Neural progenitor cell (in vitro differentiated cells): Measurements from ENCODE around the gene S100B.

Experiments used
- CTCF ChIP-seq: fragments of 200-600 bp; sonication (generic); IDR thresholded peaks from 2 replicates; pipeline ENCODE4 v1.5.1; 2017; ENCODE audit warnings: antibody characterized with exemption, mild to moderate bottlenecking
- EZH2 ChIP-seq: fragments of 200-600 bp; sonication (generic); IDR thresholded peaks from 2 replicates; pipeline ENCODE4 v1.6.1; 2017; ENCODE audit warnings: antibody characterized with exemption, mild to moderate bottlenecking, moderate library complexity
- EZH2phosphoT487 ChIP-seq: fragments of 200-600 bp; sonication (generic); IDR thresholded peaks from 2 replicates; pipeline ENCODE4 v1.6.1; 2017; ENCODE audit warnings: antibody characterized with exemption

GRCh38 chr21:46572850-46573249 is 32.0 kb downstream of the S100B start:
- TF ChIP-seq EZH2 (no peak), CTCF (no peak), EZH2phosphoT487 (no peak)
